ENCODE measurements around the gene FGFR2. TPM values are rescaled to one million over a fixed set of nuclear protein-coding genes. Genes with fewer than 3 reads are reported as not detected.
A peak's percentile ranks its signal among the peaks of the same experiment; 100 is the strongest.

FGFR2 gene
- total RNA-seq, 1 donor from 2014 or later, result 4.5 TPM

GRCh38 chr10:121610798-121611323, 12.6 kb upstream of the FGFR2 start:
- TF ChIP-seq CTCF (IDR thresholded peaks at IDR 0.05; ENCODE audit: insufficient read depth, low read length, poor library complexity, severe bottlenecking), result no peak
- H3K4me3 ChIP-seq (ENCODE audit: low read depth, low read length), result no peak overlapping the region
- DNase-seq (ENCODE audit: low read depth), result no peak
- no peaks in the 10 kb centered on the region for H3K36me3 ChIP-seq (ENCODE audit: control insufficient read depth, insufficient read depth, low read length)
- peaks cover 13% of the 10 kb centered on the region for H3K27me3 ChIP-seq (ENCODE audit: control insufficient read depth, insufficient read depth, low read length)

- H3K27me3 ChIP-seq (ENCODE audit: control insufficient read depth, insufficient read depth, low read length), result peaks cover 11% of the 10 kb centered on the region
- no peak for TF ChIP-seq CTCF (IDR thresholded peaks at IDR 0.05; ENCODE audit: insufficient read depth, low read length, poor library complexity, severe bottlenecking)
- H3K36me3 ChIP-seq (ENCODE audit: control insufficient read depth, insufficient read depth, low read length), result no peaks in the 10 kb centered on the region
- H3K4me3 ChIP-seq (ENCODE audit: low read depth, low read length), result no peak overlapping the region
- DNase-seq (ENCODE audit: low read depth), result no peak
These were observed 11.5 kb upstream of the FGFR2 start for GRCh38 chr10:121609426-121610380.

- H3K36me3 ChIP-seq (ENCODE audit: control insufficient read depth, insufficient read depth, low read length), result no peaks in the 10 kb centered on the region
- no peak for DNase-seq (ENCODE audit: low read depth)
- no peak overlapping the region for H3K4me3 ChIP-seq (ENCODE audit: low read depth, low read length)
- TF ChIP-seq CTCF (IDR thresholded peaks at IDR 0.05; ENCODE audit: insufficient read depth, low read length, poor library complexity, severe bottlenecking), result peak; percentile 39
- peaks cover 10% of the 10 kb centered on the region for H3K27me3 ChIP-seq (ENCODE audit: control insufficient read depth, insufficient read depth, low read length)
These were observed 10.4 kb upstream of the FGFR2 start for GRCh38 chr10:121608469-121609190.

GRCh38 chr10:121607310-121608055, 9.2 kb upstream of the FGFR2 start:
- H3K27me3 ChIP-seq (ENCODE audit: control insufficient read depth, insufficient read depth, low read length), result peaks cover 8% of the 10 kb centered on the region
- H3K4me3 ChIP-seq (ENCODE audit: low read depth, low read length), result no peak overlapping the region
- DNase-seq (ENCODE audit: low read depth), result no peak
- TF ChIP-seq CTCF (IDR thresholded peaks at IDR 0.05; ENCODE audit: insufficient read depth, low read length, poor library complexity, severe bottlenecking), result no peak
- H3K36me3 ChIP-seq (ENCODE audit: control insufficient read depth, insufficient read depth, low read length), result no peaks in the 10 kb centered on the region

DNA sequence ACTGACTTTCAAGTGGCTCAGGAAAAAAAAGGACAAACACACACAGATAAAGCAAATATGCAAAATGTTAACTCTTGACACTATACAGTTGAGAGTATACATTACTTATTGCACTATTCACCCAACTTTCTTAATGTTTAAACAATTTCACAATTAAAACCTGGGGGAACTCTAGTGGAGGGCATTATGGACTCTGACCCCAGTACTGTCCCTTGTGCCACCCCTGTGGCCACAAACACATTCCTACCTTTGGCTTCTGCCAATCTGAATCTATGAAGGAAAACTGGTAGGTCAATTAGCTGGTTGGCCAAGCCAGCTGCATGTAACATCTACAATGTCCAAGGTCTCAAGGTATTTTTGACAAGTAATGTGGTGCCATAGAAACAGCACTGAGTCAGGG, 7.5 kb upstream of the FGFR2 start:
- Histone ChIP-seq H3K4me3 (ENCODE audit: low read depth, low read length) (no peak overlapping the region), H3K36me3 (ENCODE audit: control insufficient read depth, insufficient read depth, low read length) (no peaks in the 10 kb centered on the region), H3K27me3 (ENCODE audit: control insufficient read depth, insufficient read depth, low read length) (peaks cover 8% of the 10 kb centered on the region)
- DNase-seq (ENCODE audit: low read depth), result no peak
- no peak for TF ChIP-seq CTCF (IDR thresholded peaks at IDR 0.05; ENCODE audit: insufficient read depth, low read length, poor library complexity, severe bottlenecking)

Measured in kidney epithelial cell (primary cell).